Keratinocyte (primary cell): ENCODE measurements around the gene TBCE. TPM values are rescaled to one million over a fixed set of nuclear protein-coding genes. Genes with fewer than 3 reads are reported as not detected.

ENCODE experiments used
- DNase-seq: peaks from one replicate; pipeline ENCODE4 v3.0.0-alpha.2; 2011; ENCODE audit warnings: low read depth, missing footprints, low spot score
- FAIRE-seq: peaks from 2 replicates; lab custom pipeline; 2011; peaks lifted over from hg19 to GRCh38; lab: Jason Lieb, UNC
- H2AFZ ChIP-seq: 2 replicates; pipeline ENCODE4 v1.6.0; 2012; ENCODE audit warnings: low read length, control low read depth, inconsistent platforms; ENCODE audit not compliant: control insufficient read depth
- H3K27ac ChIP-seq: 2 replicates; pipeline ENCODE4 v1.5.1; 2011; ENCODE audit warnings: low read length; ENCODE audit not compliant: control insufficient read depth, insufficient read depth
- H3K27me3 ChIP-seq: 3 replicates; pipeline ENCODE4 v1.6.0; 2011; ENCODE audit warnings: low read length; ENCODE audit not compliant: control insufficient read depth, insufficient read depth; ENCODE audit errors: extremely low read depth
- H3K36me3 ChIP-seq, 2 experiments: 2 replicates in 1 of 2; 3 replicates in 1 of 2; pipeline ENCODE4 v1.5.1; 2011; ENCODE audit warnings: low read length in 2 of 2, mild to moderate bottlenecking in 1 of 2; ENCODE audit not compliant: control insufficient read depth in 2 of 2, insufficient read depth in 2 of 2; ENCODE audit errors: extremely low read depth in 1 of 2
- H3K4me1 ChIP-seq: 3 replicates; pipeline ENCODE4 v1.5.1; 2011; ENCODE audit warnings: low read length; ENCODE audit not compliant: control insufficient read depth, insufficient read depth; ENCODE audit errors: extremely low read depth
- H3K4me2 ChIP-seq: 3 replicates; pipeline ENCODE4 v1.6.0; 2011; ENCODE audit warnings: low read depth, low read length; ENCODE audit not compliant: control insufficient read depth, insufficient read depth; ENCODE audit errors: extremely low read depth
- H3K4me3 ChIP-seq, 3 experiments: fragments of 200-600 bp in 1 of 3; sonication (generic) in 1 of 3; 2 replicates in 2 of 3; 3 replicates in 1 of 3; pipeline ENCODE4 v1.5.1; 2011 to 2016; ENCODE audit warnings: low read length in 3 of 3, mild to moderate bottlenecking in 3 of 3, control low read depth in 2 of 3, inconsistent platforms in 1 of 3, low read depth in 1 of 3, mixed read lengths in 1 of 3, mixed run types in 1 of 3, moderate library complexity in 1 of 3; ENCODE audit not compliant: control insufficient read depth in 2 of 3, insufficient read depth in 2 of 3; ENCODE audit errors: extremely low read depth in 1 of 3
- H3K79me2 ChIP-seq: 2 replicates; pipeline ENCODE4 v1.6.0; 2012; ENCODE audit warnings: low read length; ENCODE audit not compliant: control insufficient read depth, insufficient read depth
- H3K9ac ChIP-seq: 3 replicates; pipeline ENCODE4 v1.6.0; 2011; ENCODE audit warnings: low read length; ENCODE audit not compliant: control insufficient read depth, insufficient read depth; ENCODE audit errors: extremely low read depth
- H3K9me1 ChIP-seq: 3 replicates; pipeline ENCODE4 v1.6.0; 2011; ENCODE audit warnings: low read length; ENCODE audit not compliant: control insufficient read depth, insufficient read depth; ENCODE audit errors: extremely low read depth
- H3K9me3 ChIP-seq: 2 replicates; pipeline ENCODE4 v1.5.1; 2012; ENCODE audit warnings: low read depth, low read length; ENCODE audit not compliant: control insufficient read depth
- H4K20me1 ChIP-seq: 3 replicates; pipeline ENCODE4 v1.6.0; 2011; ENCODE audit warnings: low read length; ENCODE audit not compliant: control insufficient read depth, insufficient read depth; ENCODE audit errors: extremely low read depth
- CTCF ChIP-seq, 3 experiments: IDR thresholded peaks in 1 of 3; conservative IDR thresholded peaks in 1 of 3; optimal IDR thresholded peaks in 1 of 3; 2 replicates in 2 of 3; 3 replicates in 1 of 3; pipeline versions ENCODE3 to v1.5.1; 2011; ENCODE audit warnings: low read length in 3 of 3, mild to moderate bottlenecking in 3 of 3, moderate library complexity in 2 of 3, control low read depth in 1 of 3, inconsistent platforms in 1 of 3; ENCODE audit not compliant: insufficient read depth in 2 of 3; ENCODE audit errors: extremely low read depth in 1 of 3
- EZH2 ChIP-seq: IDR thresholded peaks from one replicate; pipeline ENCODE4 v1.6.1; 2012; ENCODE audit warnings: inconsistent platforms, mild to moderate bottlenecking, low read length, moderate library complexity
- dilution Hi-C: fragments of 300-500 bp; cut with MboI; formaldehyde crosslinking; loops from one replicate; pipeline ENCODE4 v1.7.0; 2020; ENCODE audit warnings: low sequenced_read_pairs; ENCODE audit not compliant: extremely low pct_ligation_motif_present
- polyA plus RNA-seq, 5 experiments: library from polyadenylated mRNA; depleted of rRNA in 3 of 5; stranded (reverse) in 3 of 5; stranded (forward) in 1 of 5; unstranded in 1 of 5; fragments of >200 nt; gene quantifications; 1 replicate in 1 of 5; 2 replicates in 3 of 5; 3 replicates in 1 of 5; pipeline versions ENCODE4 v1.2.1 to v1.2.3, GENCODE V29; 2011 to 2012; ENCODE audit warnings: missing spikeins in 2 of 5, low read depth in 1 of 5, low replicate concordance in 1 of 5

TBCE gene
- polyA plus RNA-seq, 1 donor (not counting 4 experiments of a cell fraction or from before 2014, with no cell fraction given) = 27.5 TPM

DNA sequence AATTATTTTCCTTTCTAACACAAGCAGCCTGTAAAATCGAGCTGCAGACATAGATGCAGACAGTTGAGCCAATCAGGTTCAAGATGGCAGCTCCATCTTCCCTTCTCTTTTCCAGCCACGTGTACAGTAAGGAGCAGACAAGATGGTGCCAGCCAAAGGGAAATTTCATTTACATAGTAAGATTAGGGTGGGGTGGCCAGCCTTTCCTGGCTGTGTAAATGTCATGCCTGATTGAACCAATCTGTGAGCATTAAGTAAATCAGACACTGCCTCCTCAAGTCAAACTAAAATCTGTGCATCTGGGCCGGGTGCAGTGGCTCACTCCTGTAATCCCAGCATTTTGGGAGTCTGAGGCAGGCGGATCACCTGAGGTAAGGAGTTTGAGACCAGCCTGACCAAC lies 60.2 kb downstream of the TBCE start:
- H3K9me1 ChIP-seq = no peaks in the 10 kb centered on the region
- H3K36me3 ChIP-seq = peaks cover 0 to 4% of the 10 kb centered on the region in 2 experiments
- no peak overlapping the region for H3K27ac ChIP-seq
- H3K27me3 ChIP-seq = no peaks in the 10 kb centered on the region
- no peak overlapping the region for H3K4me3 ChIP-seq
- FAIRE-seq = no peak
- no peaks in the 10 kb centered on the region for H3K9me3 ChIP-seq
- no peak overlapping the region for H2AFZ ChIP-seq
- dilution Hi-C loops = no loop called here
- H3K79me2 ChIP-seq = peaks cover 2% of the 10 kb centered on the region
- no peak for DNase-seq
- no peaks in the 10 kb centered on the region for H4K20me1 ChIP-seq
- H3K9ac ChIP-seq = no peak overlapping the region
- no peak overlapping the region for H3K4me2 ChIP-seq
- no peak for TF ChIP-seq CTCF (optimal IDR thresholded peaks at IDR 0.05 in 1 of 3, IDR thresholded peaks at IDR 0.05 in 1 of 3, conservative IDR thresholded peaks at IDR 0.05 in 1 of 3; ENCODE audit: extremely low read depth in 1 of 3, insufficient read depth in 2 of 3, low read length in 3 of 3)
- TF ChIP-seq EZH2 = no peak
- H3K4me1 ChIP-seq = no peaks in the 10 kb centered on the region

- Histone ChIP-seq H3K9me1 (no peaks in the 10 kb centered on the region), H3K9ac (no peak overlapping the region), H3K36me3 (peaks cover 4 to 9% of the 10 kb centered on the region in 2 experiments), H3K27ac (no peak overlapping the region), H3K9me3 (no peaks in the 10 kb centered on the region), H3K4me2 (no peak overlapping the region), H3K4me1 (no peaks in the 10 kb centered on the region), H3K27me3 (no peaks in the 10 kb centered on the region), H3K4me3 (no peak overlapping the region), H3K79me2 (peaks cover 2% of the 10 kb centered on the region), H4K20me1 (no peaks in the 10 kb centered on the region), H2AFZ (no peak overlapping the region)
- FAIRE-seq (no peak), DNase-seq (no peak)
- dilution Hi-C loops = no loop called here
- TF ChIP-seq CTCF (optimal IDR thresholded peaks at IDR 0.05 in 1 of 3, IDR thresholded peaks at IDR 0.05 in 1 of 3, conservative IDR thresholded peaks at IDR 0.05 in 1 of 3; ENCODE audit: extremely low read depth in 1 of 3, insufficient read depth in 2 of 3, low read length in 3 of 3) = no peak
- TF ChIP-seq EZH2 = no peak
Measured at GRCh38 chr1:235429143-235429542, 61.9 kb downstream of the TBCE start.
